Panc1 (cell line): ENCODE data around the gene KRT13.

Experiments
- CTCF ChIP-seq: fragments of 450-650 bp; IDR thresholded peaks from 2 replicates; pipeline ENCODE4 v1.5.1; 2017; ENCODE audit warnings: mild to moderate bottlenecking
- POLR2AphosphoS5 ChIP-seq: IDR thresholded peaks from 2 replicates; pipeline ENCODE4 v1.6.1; 2012; ENCODE audit warnings: mild to moderate bottlenecking, low read depth, low read length, moderate library complexity
- SIN3A ChIP-seq: IDR thresholded peaks from 2 replicates; pipeline ENCODE4 v1.6.1; 2012; ENCODE audit warnings: low read depth, mild to moderate bottlenecking, low read length, moderate library complexity, borderline replicate concordance; ENCODE audit not compliant: insufficient read depth
- TCF7L2 ChIP-seq: IDR thresholded peaks from 2 replicates; pipeline ENCODE4 v1.6.1; 2011; ENCODE audit warnings: mild to moderate bottlenecking, low read depth, low read length, inconsistent platforms

- TF ChIP-seq CTCF = no peak
- TF ChIP-seq POLR2AphosphoS5 = no peak
- TF ChIP-seq SIN3A = no peak
- no peak for TF ChIP-seq TCF7L2
Measured at GRCh38 chr17:41468346-41468745, 37.1 kb downstream of the KRT13 start.
